Fibroblast of lung (primary cell): ENCODE results near the gene WDR81. TPM values are rescaled to one million over a fixed set of nuclear protein-coding genes. Genes with fewer than 3 reads are reported as not detected.
"Not testable (repeated sequence)": the region's sequence is repeated elsewhere in the genome, so short reads cannot be mapped to it uniquely, and the experiment has no call there.

Experiments used
- DNase-seq, 2 donors: peaks; one replicate each; pipeline versions ENCODE4 v3.0.0 to v3.0.0-alpha.2; 2010; ENCODE audit warnings: low read depth in 2 of 2
- H2AFZ ChIP-seq: 2 replicates; pipeline ENCODE4 v1.5.1; 2012; ENCODE audit warnings: low read length, control low read depth, inconsistent platforms
- H3K27ac ChIP-seq: 2 replicates; pipeline ENCODE4 v1.5.1; 2011; ENCODE audit warnings: low read length, control low read depth; ENCODE audit not compliant: insufficient read depth
- H3K27me3 ChIP-seq: 2 replicates; pipeline ENCODE4 v1.5.1; 2011; ENCODE audit warnings: mild to moderate bottlenecking, low read length; ENCODE audit not compliant: control insufficient read depth, insufficient read depth
- H3K36me3 ChIP-seq: 2 replicates; pipeline ENCODE4 v1.5.1; 2011; ENCODE audit warnings: low read length; ENCODE audit not compliant: control insufficient read depth, insufficient read depth
- H3K4me1 ChIP-seq: 2 replicates; pipeline ENCODE4 v1.5.1; 2011; ENCODE audit warnings: low read length; ENCODE audit not compliant: control insufficient read depth, insufficient read depth; ENCODE audit errors: extremely low read depth
- H3K4me2 ChIP-seq: 2 replicates; pipeline ENCODE4 v1.5.1; 2011; ENCODE audit warnings: low read length, control low read depth; ENCODE audit not compliant: insufficient read depth; ENCODE audit errors: extremely low read depth
- H3K4me3 ChIP-seq, 4 experiments: fragments of 200-600 bp in 1 of 4; sonication (generic) in 1 of 4; replicated peaks in 1 of 4; 2 replicates each; pipeline ENCODE4 v1.5.1; 2011 to 2016; ENCODE audit warnings: low read length in 4 of 4, low read depth in 3 of 4, mild to moderate bottlenecking in 3 of 4, control low read depth in 2 of 4, inconsistent platforms in 1 of 4, mixed read lengths in 1 of 4; ENCODE audit not compliant: insufficient read depth in 1 of 4; ENCODE audit errors: control extremely low read depth in 1 of 4
- H3K79me2 ChIP-seq: 2 replicates; pipeline ENCODE4 v1.5.1; 2012; ENCODE audit warnings: mild to moderate bottlenecking, low read length, inconsistent platforms; ENCODE audit not compliant: control insufficient read depth, insufficient read depth
- H3K9ac ChIP-seq: 2 replicates; pipeline ENCODE4 v1.5.1; 2011; ENCODE audit warnings: mild to moderate bottlenecking, low read length, control low read depth; ENCODE audit not compliant: insufficient read depth
- H3K9me3 ChIP-seq: 2 replicates; pipeline ENCODE4 v1.5.1; 2012; ENCODE audit warnings: low read depth, low read length; ENCODE audit not compliant: control insufficient read depth, insufficient read depth
- H4K20me1 ChIP-seq: 2 replicates; pipeline ENCODE4 v1.5.1; 2011; ENCODE audit warnings: low read length; ENCODE audit not compliant: control insufficient read depth, insufficient read depth; ENCODE audit errors: extremely low read depth
- EZH2 ChIP-seq: IDR thresholded peaks from 2 replicates; pipeline ENCODE4 v1.5.1; 2012; ENCODE audit warnings: low read length, control low read depth, mild to moderate bottlenecking; ENCODE audit errors: missing control alignments
- polyA plus RNA-seq, 2 donors: library from polyadenylated mRNA; depleted of rRNA in 1 of 2; stranded (reverse) in 1 of 2; unstranded in 1 of 2; fragments of >200 nt; gene quantifications; 2 replicates each; pipeline ENCODE4 v1.2.1, GENCODE V29; 2011 to 2012; ENCODE audit warnings: missing spikeins in 1 of 2
- total RNA-seq: library from RNA; depleted of rRNA; stranded (reverse); fragments of >200 nt; gene quantifications from 2 replicates; pipeline ENCODE4 v1.2.1, GENCODE V29; 2014
- TF ChIP-seq, protein P1 (sequence below), 2 donors: IDR thresholded peaks in 1 of 2; conservative IDR thresholded peaks in 1 of 2; 1 replicate in 1 of 2; 2 replicates in 1 of 2; pipeline ENCODE4 v1.5.1; 2011 to 2012; ENCODE audit warnings: low read length in 2 of 2, control low read depth in 1 of 2, inconsistent platforms in 1 of 2, low read depth in 1 of 2, mild to moderate bottlenecking in 1 of 2

The WDR81 gene
- total and polyA plus RNA-seq, 2 donors (not counting 1 experiment from before 2014, with no cell fraction given), result 5.4 to 31.5 TPM

DNA sequence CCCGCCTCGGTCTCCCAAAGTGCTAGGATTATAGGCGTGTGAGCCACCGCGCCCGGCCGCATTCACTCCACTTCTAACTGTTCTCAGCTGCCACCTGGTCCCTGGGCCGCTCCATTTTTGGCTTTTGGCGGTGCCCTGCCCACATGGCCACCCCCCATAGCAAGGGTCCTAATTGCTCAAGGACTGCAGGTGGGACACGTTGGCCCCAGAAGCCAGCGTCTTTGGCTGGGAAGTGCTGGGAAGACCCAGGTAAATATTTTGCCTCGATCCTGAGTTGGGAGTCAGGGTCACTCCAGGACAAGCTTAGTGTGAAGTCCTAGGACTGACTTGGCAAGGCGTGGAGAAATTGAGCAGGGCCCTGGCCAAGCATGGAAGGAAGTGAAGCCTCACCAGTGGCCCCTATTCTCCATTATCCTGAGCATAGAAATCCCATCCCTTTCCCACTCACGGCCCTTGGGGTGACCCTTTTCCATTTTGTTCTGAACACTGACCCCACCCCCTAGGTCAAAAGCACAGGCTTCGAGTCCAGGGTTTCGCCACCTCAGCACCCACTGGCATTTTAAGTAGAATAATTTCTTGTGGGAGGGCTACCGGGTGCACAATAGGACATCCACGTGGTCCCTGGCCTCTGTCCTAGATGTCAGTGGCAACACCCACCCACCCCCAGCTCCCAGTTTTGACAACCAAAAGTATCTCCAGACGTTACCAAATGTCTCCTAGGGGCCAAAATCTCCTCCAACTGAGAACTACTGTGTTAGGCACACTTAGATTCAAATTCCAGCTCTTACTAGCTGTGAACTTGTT lies 5.9 kb upstream of the WDR81 start:
- Histone ChIP-seq H3K4me3 (no peak overlapping the region), H4K20me1 (peaks cover 3% of the 10 kb centered on the region), H2AFZ (no peak overlapping the region), H3K36me3 (peaks cover 9% of the 10 kb centered on the region), H3K4me2 (no peak overlapping the region), H3K9me3 (no peaks in the 10 kb centered on the region), H3K9ac (no peak overlapping the region), H3K27ac (peak overlapping the region; percentile 99), H3K4me1 (peaks cover 16% of the 10 kb centered on the region), H3K79me2 (peaks cover 20% of the 10 kb centered on the region), H3K27me3 (no peaks in the 10 kb centered on the region)
- TF ChIP-seq, protein P1, sequence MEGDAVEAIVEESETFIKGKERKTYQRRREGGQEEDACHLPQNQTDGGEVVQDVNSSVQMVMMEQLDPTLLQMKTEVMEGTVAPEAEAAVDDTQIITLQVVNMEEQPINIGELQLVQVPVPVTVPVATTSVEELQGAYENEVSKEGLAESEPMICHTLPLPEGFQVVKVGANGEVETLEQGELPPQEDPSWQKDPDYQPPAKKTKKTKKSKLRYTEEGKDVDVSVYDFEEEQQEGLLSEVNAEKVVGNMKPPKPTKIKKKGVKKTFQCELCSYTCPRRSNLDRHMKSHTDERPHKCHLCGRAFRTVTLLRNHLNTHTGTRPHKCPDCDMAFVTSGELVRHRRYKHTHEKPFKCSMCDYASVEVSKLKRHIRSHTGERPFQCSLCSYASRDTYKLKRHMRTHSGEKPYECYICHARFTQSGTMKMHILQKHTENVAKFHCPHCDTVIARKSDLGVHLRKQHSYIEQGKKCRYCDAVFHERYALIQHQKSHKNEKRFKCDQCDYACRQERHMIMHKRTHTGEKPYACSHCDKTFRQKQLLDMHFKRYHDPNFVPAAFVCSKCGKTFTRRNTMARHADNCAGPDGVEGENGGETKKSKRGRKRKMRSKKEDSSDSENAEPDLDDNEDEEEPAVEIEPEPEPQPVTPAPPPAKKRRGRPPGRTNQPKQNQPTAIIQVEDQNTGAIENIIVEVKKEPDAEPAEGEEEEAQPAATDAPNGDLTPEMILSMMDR (conservative IDR thresholded peaks at IDR 0.05 in 1 of 2, IDR thresholded peaks at IDR 0.05 in 1 of 2; ENCODE audit: low read depth in 1 of 2, low read length in 2 of 2), result no peak
- TF ChIP-seq EZH2, result no peak
- no peak for DNase-seq

DNA sequence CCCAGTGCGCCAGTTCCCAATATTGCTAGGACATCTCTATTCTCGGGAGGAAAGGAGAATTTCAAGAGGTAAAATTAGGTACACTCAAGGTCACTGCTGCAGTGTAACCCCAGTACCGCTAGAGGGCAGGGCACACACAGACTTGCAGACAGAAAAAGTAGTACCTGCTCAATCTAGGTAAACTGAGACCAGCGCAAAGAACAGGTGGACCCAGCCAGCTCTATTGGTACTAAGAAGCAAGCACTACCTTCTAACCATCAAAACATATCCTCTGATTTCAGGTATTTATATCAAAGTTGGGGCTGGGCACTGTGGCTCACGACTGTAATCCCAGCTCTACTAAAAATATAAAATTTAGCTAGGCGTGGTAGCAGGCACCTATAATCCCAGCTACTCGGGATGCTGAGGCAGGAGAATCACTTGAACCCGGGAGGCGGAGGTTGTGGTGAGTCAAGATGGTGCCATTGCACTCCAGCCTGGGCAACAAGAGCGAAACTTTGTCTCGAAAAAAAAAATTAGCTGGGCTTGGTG lies 3.6 kb upstream of the WDR81 start:
- Histone ChIP-seq H2AFZ (no peak overlapping the region), H3K36me3 (no peaks in the 10 kb centered on the region), H4K20me1 (no peaks in the 10 kb centered on the region), H3K27ac (no peak overlapping the region), H3K4me1 (peaks cover 13% of the 10 kb centered on the region), H3K79me2 (peaks cover 6% of the 10 kb centered on the region), H3K9me3 (no peaks in the 10 kb centered on the region), H3K9ac (no peak overlapping the region), H3K4me2 (peak overlapping the region; percentile 11), H3K27me3 (no peaks in the 10 kb centered on the region), H3K4me3 (no peak overlapping the region)
- peak; percentile 41 to 69 for DNase-seq
- TF ChIP-seq EZH2, result no peak
- TF ChIP-seq, protein P1 (conservative IDR thresholded peaks at IDR 0.05 in 1 of 2, IDR thresholded peaks at IDR 0.05 in 1 of 2; ENCODE audit: low read depth in 1 of 2, low read length in 2 of 2), result peak; percentile 99

DNA sequence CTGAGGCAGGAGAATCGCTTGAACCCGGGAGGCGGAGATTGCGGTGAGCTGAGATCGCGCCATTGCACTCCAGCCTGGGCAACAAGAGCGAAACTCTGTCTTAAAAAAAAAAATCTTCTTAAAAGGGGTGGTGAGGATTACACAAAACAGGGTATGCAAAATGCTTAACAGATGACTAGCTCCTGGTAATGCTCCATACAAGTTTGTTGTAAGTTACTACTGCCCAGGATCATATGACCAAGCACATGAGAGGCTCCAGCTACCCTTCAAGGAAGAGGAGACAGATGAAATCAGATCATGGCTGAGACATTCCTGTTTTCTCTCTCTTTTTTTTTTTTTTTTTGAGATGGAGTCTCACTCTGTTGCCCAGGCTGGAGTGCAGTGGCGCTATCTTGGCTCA lies 2.5 kb upstream of the WDR81 start:
- H3K27ac ChIP-seq, H2AFZ ChIP-seq, H3K9me3 ChIP-seq, H3K9ac ChIP-seq, H3K4me3 ChIP-seq, H4K20me1 ChIP-seq, H3K36me3 ChIP-seq, H3K4me2 ChIP-seq, H3K79me2 ChIP-seq, H3K27me3 ChIP-seq: not testable (repeated sequence)
- DNase-seq, result peak; percentile 62 to 78
- H3K4me1 ChIP-seq, result peaks cover 13% of the 10 kb centered on the region
